Measurements from ENCODE around the gene HSD17B1. TPM values are rescaled to one million over a fixed set of nuclear protein-coding genes. Genes with fewer than 3 reads are reported as not detected.

Gene HSD17B1
- polyA plus RNA-seq, 1 donor from 2014 or later = 1.0 TPM

- no peak overlapping the region for H3K4me2 ChIP-seq (ENCODE audit: low read length)
- no peaks in the 10 kb centered on the region for H3K27me3 ChIP-seq (ENCODE audit: insufficient read depth, low read depth, low read length)
- TF ChIP-seq REST (IDR thresholded peaks at IDR 0.05; ENCODE audit: borderline replicate concordance) (no peak), CTCF (IDR thresholded peaks at IDR 0.05; ENCODE audit: poor library complexity, severe bottlenecking) (no peak), TAF1 (IDR thresholded peaks at IDR 0.05; ENCODE audit: low read depth) (no peak), MXI1 (conservative IDR thresholded peaks at IDR 0.05; ENCODE audit: poor library complexity, severe bottlenecking) (no peak), RAD21 (conservative IDR thresholded peaks at IDR 0.05) (no peak), EZH2 (IDR thresholded peaks at IDR 0.05; ENCODE audit: borderline replicate concordance, insufficient read depth, low read length, poor library complexity, severe bottlenecking) (no peak), POLR2AphosphoS5 (IDR thresholded peaks at IDR 0.05) (no peak), EP300 (conservative IDR thresholded peaks at IDR 0.05; ENCODE audit: poor library complexity, severe bottlenecking) (no peak), SMC3 (conservative IDR thresholded peaks at IDR 0.05; ENCODE audit: poor library complexity) (no peak)
- H3K9me3 ChIP-seq (ENCODE audit: low read length) = no peaks in the 10 kb centered on the region
- H3K79me2 ChIP-seq (replicated peaks; ENCODE audit: insufficient read depth, low read length) = no peaks in the 10 kb centered on the region
- H2AFZ ChIP-seq (ENCODE audit: low read depth, low read length) = no peak overlapping the region
- no peak overlapping the region for H3K27ac ChIP-seq (ENCODE audit: low read length)
- H4K20me1 ChIP-seq (ENCODE audit: insufficient read depth) = no peaks in the 10 kb centered on the region
- no peaks in the 10 kb centered on the region for H3K9me2 ChIP-seq (ENCODE audit: insufficient read depth, low read length)
- no peaks in the 10 kb centered on the region for H3F3A ChIP-seq (ENCODE audit: insufficient read depth, low read length, poor library complexity, severe bottlenecking)
- H3K4me3 ChIP-seq (ENCODE audit: low read length) = no peak overlapping the region
- peaks cover 10% of the 10 kb centered on the region for H3K36me3 ChIP-seq (ENCODE audit: insufficient read depth, low read length)
- no peak overlapping the region for H3K9ac ChIP-seq (ENCODE audit: low read length)
Measured at GRCh38 chr17:42509841-42510240, 42.9 kb upstream of the HSD17B1 start.

- Histone ChIP-seq H3K9me3 (ENCODE audit: low read length) (no peaks in the 10 kb centered on the region), H3K79me2 (replicated peaks; ENCODE audit: insufficient read depth, low read length) (no peaks in the 10 kb centered on the region), H2AFZ (ENCODE audit: low read depth, low read length) (no peak overlapping the region), H3K27ac (ENCODE audit: low read length) (no peak overlapping the region), H3K27me3 (ENCODE audit: insufficient read depth, low read depth, low read length) (no peaks in the 10 kb centered on the region), H3K9me2 (ENCODE audit: insufficient read depth, low read length) (no peaks in the 10 kb centered on the region), H4K20me1 (ENCODE audit: insufficient read depth) (no peaks in the 10 kb centered on the region), H3K4me3 (ENCODE audit: low read length) (no peak overlapping the region), H3K4me2 (ENCODE audit: low read length) (no peak overlapping the region), H3F3A (ENCODE audit: insufficient read depth, low read length, poor library complexity, severe bottlenecking) (no peaks in the 10 kb centered on the region), H3K36me3 (ENCODE audit: insufficient read depth, low read length) (peaks cover 10% of the 10 kb centered on the region), H3K9ac (ENCODE audit: low read length) (no peak overlapping the region)
- TF ChIP-seq POLR2AphosphoS5 (IDR thresholded peaks at IDR 0.05) = no peak
- no peak for TF ChIP-seq RAD21 (conservative IDR thresholded peaks at IDR 0.05)
- TF ChIP-seq MXI1 (conservative IDR thresholded peaks at IDR 0.05; ENCODE audit: poor library complexity, severe bottlenecking) = no peak
- no peak for TF ChIP-seq REST (IDR thresholded peaks at IDR 0.05; ENCODE audit: borderline replicate concordance)
- TF ChIP-seq SMC3 (conservative IDR thresholded peaks at IDR 0.05; ENCODE audit: poor library complexity) = no peak
- no peak for TF ChIP-seq EZH2 (IDR thresholded peaks at IDR 0.05; ENCODE audit: borderline replicate concordance, insufficient read depth, low read length, poor library complexity, severe bottlenecking)
- TF ChIP-seq CTCF (IDR thresholded peaks at IDR 0.05; ENCODE audit: poor library complexity, severe bottlenecking) = no peak
- TF ChIP-seq EP300 (conservative IDR thresholded peaks at IDR 0.05; ENCODE audit: poor library complexity, severe bottlenecking) = no peak
Measured at GRCh38 chr17:42512246-42512645, 40.5 kb upstream of the HSD17B1 start.

Data from neural cell (in vitro differentiated cells).